K562 (cell line): ENCODE data around the gene C22orf31. TPM values are rescaled to one million over a fixed set of nuclear protein-coding genes. Genes with fewer than 3 reads are reported as not detected.

Experiments used
- ATAC-seq: fragments of 200-7000 bp; cut with Tn5 transposase; 3 replicates; pipeline ENCODE4 v1.9.1; 2020; ENCODE audit warnings: moderate library complexity
- BruUV-seq: library from RNA; stranded (reverse); fragments of 400-500 nt; replicated peaks from 2 replicates; lab custom pipeline; 2021; lab: Mats Ljungman, UMichigan
- CTCF ChIA-PET: fragments of 300-600 bp; formaldehyde crosslinking; extraction: SDS; loops from one replicate; lab custom pipeline; 2021; ENCODE audit warnings: low intra/inter-chr PET ratio; lab: Yijun Ruan, JAX
- POLR2A ChIA-PET: fragments of 300-600, 350-650 bp; sonication (Branson Sonifier 250); formaldehyde crosslinking; extraction: SDS; loops from one replicate; lab custom pipeline; 2021; ENCODE audit warnings: antibody characterized with exemption, inconsistent platforms; lab: Yijun Ruan, JAX
- DNase-seq, 4 experiments: peaks; one replicate each; pipeline versions ENCODE4 v3.0.0 to v3.0.0-alpha.2; 2011 to 2018; ENCODE audit warnings: low spot score in 3 of 4, mixed read lengths in 3 of 4; ENCODE audit errors: extremely low read depth in 1 of 4
- FAIRE-seq: peaks from 2 replicates; lab custom pipeline; 2011; peaks lifted over from hg19 to GRCh38; lab: Jason Lieb, UNC
- H2AFZ ChIP-seq: 2 replicates; pipeline ENCODE4 v1.6.0; 2011; ENCODE audit warnings: low read depth, low read length, control low read depth, inconsistent platforms
- H3K27ac ChIP-seq: fragments of 200-600 bp; 3 replicates; pipeline ENCODE4 v1.8.0; 2011; ENCODE audit warnings: low read depth, mild to moderate bottlenecking, control low read depth, inconsistent platforms, low read length, moderate library complexity, mixed read lengths; ENCODE audit errors: extremely low read depth
- H3K27me3 ChIP-seq, 2 experiments: fragments of 300-600 bp in 1 of 2; 2 replicates in 1 of 2; 3 replicates in 1 of 2; pipeline versions ENCODE4 v1.6.0 to v1.8.0; 2011; ENCODE audit warnings: inconsistent platforms in 2 of 2, low read length in 2 of 2, mild to moderate bottlenecking in 1 of 2, mixed read lengths in 1 of 2, moderate library complexity in 1 of 2; ENCODE audit not compliant: control insufficient read depth in 2 of 2, insufficient read depth in 2 of 2
- H3K36me3 ChIP-seq: fragments of 300-600 bp; 3 replicates; pipeline ENCODE4 v1.8.0; 2011; ENCODE audit warnings: mild to moderate bottlenecking, low read length, inconsistent platforms; ENCODE audit not compliant: control insufficient read depth, insufficient read depth
- H3K4me1 ChIP-seq, 2 experiments: fragments of 200-600 bp in 1 of 2; replicated peaks in 1 of 2; 2 replicates in 1 of 2; 3 replicates in 1 of 2; pipeline versions ENCODE4 v1.5.1 to v1.8.0; 2011; ENCODE audit warnings: inconsistent platforms in 2 of 2, low read length in 2 of 2, mild to moderate bottlenecking in 1 of 2, mixed read lengths in 1 of 2, moderate library complexity in 1 of 2; ENCODE audit not compliant: control insufficient read depth in 2 of 2, insufficient read depth in 2 of 2
- H3K4me2 ChIP-seq: 2 replicates; pipeline ENCODE4 v1.6.1; 2011; ENCODE audit warnings: low read length, control low read depth, inconsistent platforms, mixed read lengths; ENCODE audit not compliant: insufficient read depth
- H3K4me3 ChIP-seq: fragments of 200-600 bp; sonication (generic), shearing (Covaris generic); 2 replicates; pipeline ENCODE4 v1.5.1; 2016; ENCODE audit warnings: control low read depth, inconsistent platforms
- H3K79me2 ChIP-seq: fragments of 200-600 bp; 3 replicates; pipeline ENCODE4 v1.8.0; 2011; ENCODE audit warnings: low read length, inconsistent platforms; ENCODE audit not compliant: control insufficient read depth, insufficient read depth
- H3K9ac ChIP-seq, 2 experiments: 2 replicates each; pipeline versions ENCODE4 v1.6.0 to v1.6.1; 2011; ENCODE audit warnings: low read depth in 2 of 2, low read length in 2 of 2, control low read depth in 1 of 2, inconsistent platforms in 1 of 2, mild to moderate bottlenecking in 1 of 2, mixed read lengths in 1 of 2; ENCODE audit not compliant: insufficient read depth in 1 of 2
- H3K9me1 ChIP-seq: one replicate; pipeline ENCODE4 v1.6.0; 2011; ENCODE audit warnings: inconsistent platforms, mild to moderate bottlenecking, low read length, moderate library complexity; ENCODE audit not compliant: control insufficient read depth, insufficient read depth
- H3K9me3 ChIP-seq: replicated peaks from 2 replicates; pipeline ENCODE4 v1.5.1; 2011; ENCODE audit warnings: low read depth, low read length, inconsistent platforms; ENCODE audit not compliant: control insufficient read depth, insufficient read depth
- H4K20me1 ChIP-seq: replicated peaks from 2 replicates; pipeline ENCODE4 v1.6.1; 2011; ENCODE audit warnings: low read length, inconsistent platforms, mixed read lengths; ENCODE audit not compliant: control insufficient read depth, insufficient read depth
- ARID4B ChIP-seq: sonication (generic); formaldehyde crosslinking; IDR thresholded peaks from 2 replicates; pipeline ENCODE4 v1.8.0; 2022; ENCODE audit warnings: mild to moderate bottlenecking, missing genetic modification reagents
- BCOR ChIP-seq: fragments of 450-650 bp; IDR thresholded peaks from 2 replicates; pipeline ENCODE4 v1.6.1; 2016
- CLOCK ChIP-seq: fragments of 250-450 bp; sonication (Bioruptor Pico); IDR thresholded peaks from 2 replicates; pipeline ENCODE4 v1.4.0; 2020; ENCODE audit warnings: mild to moderate bottlenecking, moderate library complexity, borderline replicate concordance
- MYNN ChIP-seq, 2 experiments: sonication (generic); formaldehyde crosslinking in 1 of 2; IDR thresholded peaks; 2 replicates each; pipeline versions ENCODE4 v1.5.0 to v1.6.1; 2016 to 2020; ENCODE audit warnings: antibody characterized with exemption in 1 of 2, missing genetic modification reagents in 1 of 2
- NR3C1 ChIP-seq: sonication (generic); formaldehyde crosslinking; IDR thresholded peaks from 2 replicates; pipeline ENCODE4 v1.8.1; 2022; ENCODE audit warnings: missing genetic modification reagents
- ZKSCAN8 ChIP-seq: fragments of 200-800 bp; sonication (Bioruptor generic); IDR thresholded peaks from 2 replicates; pipeline ENCODE4 v1.6.1; 2016; ENCODE audit warnings: missing genetic modification characterization, missing compliant biosample characterization
- ZNF274 ChIP-seq: IDR thresholded peaks from 2 replicates; pipeline ENCODE4 v1.6.1; 2011; ENCODE audit warnings: low read depth, mild to moderate bottlenecking, low read length, moderate library complexity, borderline replicate concordance
- WGBS: fragments of 100-300 bp; shearing (Covaris generic); methylation state at CpG from one replicate; pipeline ENCODE4 v1.1.6; 2016; ENCODE audit warnings: low coverage, mixed read lengths; ENCODE audit not compliant: insufficient coverage; ENCODE audit errors: missing lambda C conversion rate; 5-methylcytosine and 5-hydroxymethylcytosine counted together
- in situ Hi-C: fragments of 300-500 bp; cut with MboI; formaldehyde crosslinking; loops from 4 replicates; pipeline ENCODE4 v1.15.0; 2018; ENCODE audit warnings: inconsistent platforms, mixed read lengths
- intact Hi-C: fragments of 100-400 bp; cut with micrococcal nuclease; formaldehyde crosslinking; loops from 2 replicates; pipeline ENCODE4 v1.14.2; 2022
- polyA plus RNA-seq, 8 experiments: library from polyadenylated mRNA; depleted of rRNA in 4 of 8; stranded (reverse) in 5 of 8; unstranded in 3 of 8; fragments of >200 nt; fragmentation: Nextera tagmentation in 2 of 8; fragmentation: Illumina TruSeq in 1 of 8; extraction: Ambion mirVana in 2 of 8; extraction: Trizol in 1 of 8; gene quantifications; 2 replicates each; pipeline versions ENCODE4 v1.2.1 to v1.2.3, GENCODE V29; 2011 to 2014; ENCODE audit warnings: inconsistent platforms in 1 of 8, missing spikeins in 1 of 8
- total RNA-seq, 7 experiments: library from RNA; depleted of rRNA in 6 of 7; stranded (reverse); fragments of >200 nt in 6 of 7; fragmentation: Illumina TruSeq in 2 of 7; extraction: Trizol in 2 of 7; gene quantifications; 2 replicates each; pipeline versions ENCODE4 v1.2.1 to v1.2.3, GENCODE V29; 2011 to 2021; ENCODE audit warnings: low replicate concordance in 1 of 7
- TF ChIP-seq, protein P1 (sequence below): sonication (generic); formaldehyde crosslinking; IDR thresholded peaks from 2 replicates; pipeline ENCODE4 v1.8.1; 2023; ENCODE audit warnings: mild to moderate bottlenecking, missing genetic modification reagents

Gene C22orf31
- total and polyA plus RNA-seq, 9 of the 15 experiments (the other 6 are each of a cell fraction or from before 2014, with no cell fraction given) = not detected

- TF ChIP-seq NR3C1 (CRISPR knock-in tag) = no peak
- no peak for TF ChIP-seq ZKSCAN8
- peak; percentile 79 for TF ChIP-seq BCOR
- TF ChIP-seq MYNN (IDR thresholded peaks at IDR 0.05) = no peak
- TF ChIP-seq MYNN (CRISPR knock-in tag; IDR thresholded peaks at IDR 0.05) = no peak
These were observed 10.8 kb upstream of the C22orf31 start (continued) for GRCh38 chr22:29072193-29072978.

DNA sequence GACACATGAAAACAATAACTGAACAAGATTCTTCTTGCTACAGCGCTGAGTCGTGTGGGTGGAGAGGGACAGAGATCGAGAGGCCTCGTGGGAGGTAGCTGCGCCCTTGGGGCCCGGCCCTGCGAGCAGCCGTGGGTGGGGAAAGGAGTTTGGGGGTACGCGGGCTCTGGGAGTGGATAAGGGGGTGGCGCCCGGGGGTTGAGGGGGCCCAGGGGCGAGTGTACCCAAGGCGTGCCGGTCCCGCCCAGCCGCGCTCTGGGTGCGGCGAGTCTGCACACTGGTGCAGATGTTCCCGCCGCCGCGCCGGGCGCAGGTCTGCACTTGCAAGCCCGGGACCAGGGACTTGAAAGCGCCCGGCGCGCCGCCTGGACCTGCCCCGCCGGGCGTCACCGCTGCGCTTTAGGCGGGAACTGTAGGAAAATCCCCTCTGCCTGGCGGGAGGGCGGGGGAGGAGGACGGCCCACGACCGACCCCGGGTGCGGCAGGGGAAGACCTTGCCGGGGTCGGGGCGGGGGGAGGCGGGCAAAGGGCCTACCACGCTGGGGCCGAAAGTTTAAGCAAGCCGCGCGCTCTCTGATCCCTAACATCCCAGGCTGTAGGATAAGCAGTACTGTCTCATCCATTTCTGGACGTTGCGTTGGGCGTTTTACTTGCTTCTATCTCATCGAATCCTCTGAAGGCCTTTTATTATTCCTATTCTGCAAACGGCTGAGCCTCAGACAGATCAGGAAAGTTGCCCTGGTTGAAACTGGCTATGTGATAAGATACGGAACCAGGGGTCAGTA lies 9.8 kb upstream of the C22orf31 start:
- ChIA-PET CTCF (no interaction called here), POLR2A (no interaction called here)
- H3K4me1 ChIP-seq = peaks cover 4 to 34% of the 10 kb centered on the region in 2 experiments; a peak in 4 of 5 replicates
- no peaks in the 10 kb centered on the region for H3K27me3 ChIP-seq
- BruUV-seq = no TSS peak
- H3K4me3 ChIP-seq = no peak overlapping the region
- 58% methylated on average over 7 of the region's 60 CpGs for WGBS
- H3K9me3 ChIP-seq = no peaks in the 10 kb centered on the region
- DNase-seq = peak in 1 of 4 experiments; percentile 23
- intact Hi-C loops = no loop called here
- no peak for ATAC-seq
- H3K36me3 ChIP-seq = no peaks in the 10 kb centered on the region
- H4K20me1 ChIP-seq = no peaks in the 10 kb centered on the region
- FAIRE-seq = no peak
- H3K4me2 ChIP-seq = no peak overlapping the region
- no peak overlapping the region for H3K9ac ChIP-seq
- H3K9me1 ChIP-seq = no peaks in the 10 kb centered on the region
- no peak overlapping the region; the same call in 2 of the 3 replicates for H3K27ac ChIP-seq
- in situ Hi-C loops = no loop called here
- peak overlapping the region; percentile 51; the same call in 1 of the 2 replicates for H2AFZ ChIP-seq
- no peaks in the 10 kb centered on the region for H3K79me2 ChIP-seq
- TF ChIP-seq ARID4B (CRISPR knock-in tag) = no peak
- no peak for TF ChIP-seq CLOCK (CRISPR knock-in tag)
- TF ChIP-seq, protein P1, sequence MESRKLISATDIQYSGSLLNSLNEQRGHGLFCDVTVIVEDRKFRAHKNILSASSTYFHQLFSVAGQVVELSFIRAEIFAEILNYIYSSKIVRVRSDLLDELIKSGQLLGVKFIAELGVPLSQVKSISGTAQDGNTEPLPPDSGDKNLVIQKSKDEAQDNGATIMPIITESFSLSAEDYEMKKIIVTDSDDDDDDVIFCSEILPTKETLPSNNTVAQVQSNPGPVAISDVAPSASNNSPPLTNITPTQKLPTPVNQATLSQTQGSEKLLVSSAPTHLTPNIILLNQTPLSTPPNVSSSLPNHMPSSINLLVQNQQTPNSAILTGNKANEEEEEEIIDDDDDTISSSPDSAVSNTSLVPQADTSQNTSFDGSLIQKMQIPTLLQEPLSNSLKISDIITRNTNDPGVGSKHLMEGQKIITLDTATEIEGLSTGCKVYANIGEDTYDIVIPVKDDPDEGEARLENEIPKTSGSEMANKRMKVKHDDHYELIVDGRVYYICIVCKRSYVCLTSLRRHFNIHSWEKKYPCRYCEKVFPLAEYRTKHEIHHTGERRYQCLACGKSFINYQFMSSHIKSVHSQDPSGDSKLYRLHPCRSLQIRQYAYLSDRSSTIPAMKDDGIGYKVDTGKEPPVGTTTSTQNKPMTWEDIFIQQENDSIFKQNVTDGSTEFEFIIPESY (CRISPR knock-in tag) = 0 out of 2 replicates have a peak, but pooled peaks have one; percentile 26
- TF ChIP-seq ZNF274 = no peak
